Measurements from ENCODE around the gene TRMU.

DNA sequence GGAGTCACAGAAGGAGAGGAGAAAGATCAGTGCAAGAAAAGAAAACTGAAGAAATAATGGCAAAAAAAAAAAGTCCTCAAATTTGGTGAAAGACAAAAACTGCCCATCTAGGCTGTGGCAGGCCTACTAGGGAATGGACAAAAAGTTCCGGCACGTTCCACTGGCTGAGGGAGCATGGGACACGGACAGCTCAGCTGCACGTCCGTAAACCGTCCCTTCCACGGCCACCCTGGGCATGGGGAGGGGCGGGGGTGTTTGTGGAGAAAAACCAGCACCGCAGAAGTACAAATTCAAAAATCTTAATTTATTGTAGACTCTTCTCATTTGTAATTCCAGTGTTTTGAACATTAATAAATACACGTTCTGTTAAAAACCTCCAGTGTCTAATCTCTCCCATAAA lies 25.4 kb downstream of the TRMU start:
- TF ChIP-seq, protein P1, sequence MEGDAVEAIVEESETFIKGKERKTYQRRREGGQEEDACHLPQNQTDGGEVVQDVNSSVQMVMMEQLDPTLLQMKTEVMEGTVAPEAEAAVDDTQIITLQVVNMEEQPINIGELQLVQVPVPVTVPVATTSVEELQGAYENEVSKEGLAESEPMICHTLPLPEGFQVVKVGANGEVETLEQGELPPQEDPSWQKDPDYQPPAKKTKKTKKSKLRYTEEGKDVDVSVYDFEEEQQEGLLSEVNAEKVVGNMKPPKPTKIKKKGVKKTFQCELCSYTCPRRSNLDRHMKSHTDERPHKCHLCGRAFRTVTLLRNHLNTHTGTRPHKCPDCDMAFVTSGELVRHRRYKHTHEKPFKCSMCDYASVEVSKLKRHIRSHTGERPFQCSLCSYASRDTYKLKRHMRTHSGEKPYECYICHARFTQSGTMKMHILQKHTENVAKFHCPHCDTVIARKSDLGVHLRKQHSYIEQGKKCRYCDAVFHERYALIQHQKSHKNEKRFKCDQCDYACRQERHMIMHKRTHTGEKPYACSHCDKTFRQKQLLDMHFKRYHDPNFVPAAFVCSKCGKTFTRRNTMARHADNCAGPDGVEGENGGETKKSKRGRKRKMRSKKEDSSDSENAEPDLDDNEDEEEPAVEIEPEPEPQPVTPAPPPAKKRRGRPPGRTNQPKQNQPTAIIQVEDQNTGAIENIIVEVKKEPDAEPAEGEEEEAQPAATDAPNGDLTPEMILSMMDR (optimal IDR thresholded peaks at IDR 0.05 in 1 of 3, IDR thresholded peaks at IDR 0.05 in 1 of 3, conservative IDR thresholded peaks at IDR 0.05 in 1 of 3; ENCODE audit: extremely low read depth in 1 of 3, insufficient read depth in 2 of 3, low read length in 3 of 3), result no peak
- no peak for TF ChIP-seq EZH2 (IDR thresholded peaks at IDR 0.05; ENCODE audit: low read length)

Measured in keratinocyte (primary cell).